Measurements from ENCODE around the gene LRRC43.
"Not testable (repeated sequence)": the region's sequence is repeated elsewhere in the genome, so short reads cannot be mapped to it uniquely, and the experiment has no call there.

Gene LRRC43

DNA sequence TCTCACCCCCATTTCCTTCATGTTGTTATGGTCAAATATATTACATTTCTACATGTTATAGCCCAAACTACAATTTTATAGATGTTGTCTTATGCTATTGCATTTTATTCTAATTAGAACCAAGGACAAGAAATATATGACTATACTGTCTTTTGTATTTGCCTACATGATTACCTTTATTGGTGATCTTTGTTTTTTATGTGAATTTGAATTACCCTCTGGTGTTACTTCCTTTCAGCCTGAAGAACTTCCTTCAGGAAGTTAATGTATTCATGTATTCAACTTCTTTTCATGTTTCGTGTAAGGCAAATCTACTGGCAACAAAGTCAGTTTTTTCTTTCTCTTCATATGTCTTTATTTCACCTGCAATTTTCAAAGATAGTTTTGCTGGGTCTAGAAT lies 11.9 kb downstream of the LRRC43 start:
- DNase-seq = no peak

DNA sequence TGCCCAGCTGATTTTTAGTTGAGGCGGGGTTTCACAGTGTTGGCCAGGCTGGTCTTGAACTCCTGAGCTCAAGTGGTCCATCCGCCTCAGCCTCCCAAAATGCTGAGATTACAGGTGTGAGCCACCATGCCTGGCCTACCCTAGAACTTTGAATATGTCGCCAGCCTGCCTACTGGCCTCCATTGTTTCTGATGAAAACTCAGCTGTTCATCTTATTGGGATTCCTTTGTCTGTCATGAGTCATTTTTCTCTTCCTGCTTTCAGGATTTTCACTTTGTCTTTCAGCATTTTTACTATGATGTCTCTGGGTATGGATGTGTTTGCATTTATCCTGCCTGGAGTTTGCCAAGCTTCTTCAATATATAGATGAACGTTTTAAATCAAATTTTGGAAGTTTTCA lies 12.5 kb downstream of the LRRC43 start:
- no peak for DNase-seq

- DNase-seq = no peak
Measured at GRCh38 chr12:122197612-122197966, 14.7 kb downstream of the LRRC43 start.

DNA sequence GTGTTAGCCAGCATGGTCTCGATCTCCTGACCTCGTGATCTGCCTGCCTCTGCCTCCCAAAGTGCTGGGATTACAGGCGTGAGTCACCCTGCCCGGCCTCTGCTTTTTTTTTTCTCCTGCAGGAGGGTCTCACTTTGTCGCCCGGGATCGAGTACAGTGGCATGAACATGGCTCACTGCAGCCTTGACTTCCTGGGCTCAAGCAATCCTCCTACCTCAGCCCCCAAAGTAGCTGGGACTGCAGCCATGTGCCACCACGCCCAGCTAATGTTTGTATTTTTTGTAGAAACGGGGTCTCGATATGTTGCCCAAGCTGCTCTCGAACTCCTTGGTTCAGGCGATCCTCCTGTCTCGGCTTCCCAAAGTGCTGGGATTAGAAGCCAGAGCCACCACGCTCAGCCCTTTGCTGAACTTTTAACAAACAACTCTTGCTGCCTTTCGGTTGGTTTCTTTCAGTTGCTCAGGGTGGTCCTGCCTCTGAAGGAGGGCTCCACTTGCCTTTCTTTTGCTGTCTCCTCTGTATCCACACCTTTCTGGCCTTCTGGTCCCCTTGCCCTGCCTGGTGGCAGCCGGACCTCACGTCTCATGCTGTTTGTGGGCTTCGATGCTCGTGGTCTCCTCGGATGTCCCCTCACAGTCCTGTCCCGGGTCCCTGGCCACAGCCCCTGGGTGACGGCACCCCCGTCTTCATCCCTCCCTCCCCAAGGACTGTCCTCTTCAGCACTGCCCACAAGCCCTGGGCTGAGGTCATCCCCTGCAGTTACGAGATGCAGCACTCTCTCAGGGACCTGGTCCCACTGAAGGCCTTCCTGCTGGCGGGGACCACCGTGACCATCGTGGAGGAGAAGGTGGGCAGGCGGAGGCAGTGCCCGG lies 16.8 kb downstream of the LRRC43 start:
- no peak for DNase-seq

DNA sequence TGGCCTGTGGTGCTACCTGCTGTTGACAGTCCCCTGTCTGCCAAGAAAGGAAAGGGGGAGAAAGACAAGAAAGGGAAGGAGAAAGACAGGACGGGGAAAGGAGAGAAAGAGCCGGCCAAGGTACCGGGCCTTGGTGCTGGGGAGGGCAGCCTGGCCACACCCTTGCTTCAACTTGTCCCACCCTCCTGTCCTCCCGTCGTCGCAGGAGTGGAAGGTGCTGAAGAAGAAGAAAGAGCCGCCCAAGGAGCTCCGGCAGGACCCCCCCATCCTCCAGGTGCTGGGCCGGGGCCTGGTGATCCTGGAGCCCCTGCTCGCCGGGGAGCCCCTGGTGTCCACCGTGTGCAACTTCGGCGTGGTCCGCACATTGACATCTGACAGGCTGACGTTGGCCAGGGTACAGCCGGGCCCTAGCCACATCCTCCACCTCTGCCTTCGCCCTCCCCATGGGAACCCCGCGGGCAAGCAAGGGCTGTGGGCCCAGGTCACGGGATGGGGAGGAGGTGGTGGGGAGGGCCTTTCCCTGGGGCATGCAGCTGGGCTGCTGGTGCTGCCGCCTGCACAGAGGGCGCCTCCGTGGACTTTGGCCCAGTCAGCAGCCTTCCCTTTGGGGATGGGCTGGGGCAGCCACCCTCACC lies 17.7 kb downstream of the LRRC43 start:
- no peak for DNase-seq

- DNase-seq = no peak
Measured at GRCh38 chr12:122201381-122201780, 18.5 kb downstream of the LRRC43 start.

- DNase-seq = no peak
Measured at GRCh38 chr12:122202017-122202416, 19.1 kb downstream of the LRRC43 start.

- DNase-seq = not testable (repeated sequence)
Measured at GRCh38 chr12:122202811-122203210, 19.9 kb downstream of the LRRC43 start.

DNA sequence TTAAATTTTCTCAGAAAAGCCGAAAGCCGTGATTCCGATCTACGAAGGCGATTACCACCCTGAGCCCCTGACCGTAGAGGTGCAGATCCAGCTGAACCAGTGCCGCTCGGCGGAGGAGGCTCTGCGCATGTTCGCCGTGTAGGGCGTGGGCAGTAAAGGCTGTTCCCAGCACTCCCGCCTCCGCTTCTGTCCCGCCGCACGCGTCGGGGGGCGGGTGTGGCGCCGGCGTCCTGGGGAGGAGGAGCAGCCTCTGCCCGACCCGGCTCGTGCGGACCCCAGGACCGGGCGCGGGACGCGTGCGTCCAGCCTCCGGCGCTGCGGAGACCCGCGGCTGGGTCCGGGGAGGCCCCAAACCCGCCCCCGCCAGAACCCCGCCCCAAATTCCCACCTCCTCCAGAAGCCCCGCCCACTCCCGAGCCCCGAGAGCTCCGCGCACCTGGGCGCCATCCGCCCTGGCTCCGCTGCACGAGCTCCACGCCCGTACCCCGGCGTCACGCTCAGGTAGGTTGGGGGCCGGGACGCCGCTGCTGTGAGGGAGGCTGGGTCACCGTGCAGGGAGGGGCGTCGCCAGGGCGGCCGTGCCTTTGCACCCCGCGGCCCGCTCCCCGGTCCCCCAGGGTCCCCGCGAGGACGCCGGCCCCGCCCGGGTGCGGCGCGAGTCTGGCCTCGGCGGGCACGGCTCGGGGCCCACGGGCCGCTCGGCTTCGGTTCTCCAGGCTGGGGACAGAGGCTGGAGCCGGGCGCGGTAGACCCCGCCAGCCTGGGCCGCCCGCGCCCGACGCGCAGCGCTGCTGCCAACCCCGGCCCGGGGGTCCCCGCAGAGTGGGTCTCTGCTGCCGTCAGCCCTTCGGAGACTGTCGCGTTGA lies 20.6 kb downstream of the LRRC43 start, which contains the start of gene B3GNT4:
Gene B3GNT4, plus strand, starts transcription at position 409 of the 866 bp plus-strand sequence. CDS start 910 bp downstream, outside the sequence.
- peak; percentile 89 for DNase-seq

- DNase-seq = peak; percentile 62
Measured at GRCh38 chr12:122204167-122205052, 21.5 kb downstream of the LRRC43 start.

DNA sequence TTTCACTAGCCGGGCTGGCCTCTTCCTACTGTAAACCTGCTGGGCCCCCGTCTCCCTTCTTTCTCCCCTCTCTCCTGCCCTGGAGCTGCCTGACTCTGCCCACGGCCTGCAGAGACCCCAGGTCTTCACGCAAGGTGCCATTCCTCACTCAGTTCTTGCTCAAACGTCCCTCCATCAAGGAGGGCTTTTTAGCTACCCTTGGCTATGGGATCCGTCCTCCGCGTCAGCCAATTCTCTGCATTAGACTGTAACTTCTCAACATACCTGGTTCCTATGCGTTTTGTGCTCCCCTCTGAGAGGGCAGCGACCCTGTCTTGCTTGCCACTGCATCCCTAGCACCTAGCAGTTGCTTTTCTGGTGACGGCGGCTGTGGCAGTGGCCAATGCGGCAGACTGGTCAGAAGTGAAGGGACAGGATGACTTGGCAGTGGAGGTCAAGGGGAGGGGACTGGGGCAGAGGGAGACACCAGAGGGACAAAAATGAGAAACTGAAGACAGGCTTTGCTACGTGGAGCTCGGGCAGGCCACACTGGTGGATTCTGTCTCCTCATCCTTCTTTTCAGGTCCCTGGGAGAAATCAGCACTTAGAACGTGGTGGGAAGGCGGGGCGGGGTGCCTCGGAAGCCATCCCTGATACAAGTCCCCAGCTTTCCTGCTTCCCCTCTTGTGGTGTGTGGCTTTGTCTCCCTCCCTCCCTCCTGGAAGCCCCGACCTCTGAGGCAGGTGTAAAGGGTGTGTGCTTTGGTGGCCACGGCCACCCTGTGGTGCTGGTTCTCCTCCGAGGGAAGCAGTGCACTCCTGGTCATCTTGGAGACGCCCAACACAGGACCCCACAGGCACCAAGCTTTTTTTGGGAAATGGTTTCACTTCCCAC lies 22.4 kb downstream of the LRRC43 start:
- peak; percentile 44 for DNase-seq

DNA sequence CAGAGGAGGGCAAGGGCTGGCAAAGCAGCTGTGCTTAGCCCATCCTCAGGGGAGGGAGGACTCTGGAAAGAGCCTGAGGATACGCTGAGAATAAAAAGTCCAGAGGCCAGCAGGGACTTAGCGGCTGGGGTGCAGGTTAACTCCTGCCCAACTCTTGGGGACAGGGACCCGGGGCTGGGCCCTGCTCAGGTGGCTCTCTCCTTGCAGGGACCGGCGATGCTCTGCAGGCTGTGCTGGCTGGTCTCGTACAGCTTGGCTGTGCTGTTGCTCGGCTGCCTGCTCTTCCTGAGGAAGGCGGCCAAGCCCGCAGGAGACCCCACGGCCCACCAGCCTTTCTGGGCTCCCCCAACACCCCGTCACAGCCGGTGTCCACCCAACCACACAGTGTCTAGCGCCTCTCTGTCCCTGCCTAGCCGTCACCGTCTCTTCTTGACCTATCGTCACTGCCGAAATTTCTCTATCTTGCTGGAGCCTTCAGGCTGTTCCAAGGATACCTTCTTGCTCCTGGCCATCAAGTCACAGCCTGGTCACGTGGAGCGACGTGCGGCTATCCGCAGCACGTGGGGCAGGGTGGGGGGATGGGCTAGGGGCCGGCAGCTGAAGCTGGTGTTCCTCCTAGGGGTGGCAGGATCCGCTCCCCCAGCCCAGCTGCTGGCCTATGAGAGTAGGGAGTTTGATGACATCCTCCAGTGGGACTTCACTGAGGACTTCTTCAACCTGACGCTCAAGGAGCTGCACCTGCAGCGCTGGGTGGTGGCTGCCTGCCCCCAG lies 23.4 kb downstream of the LRRC43 start:
- DNase-seq = peak; percentile 29

DNA sequence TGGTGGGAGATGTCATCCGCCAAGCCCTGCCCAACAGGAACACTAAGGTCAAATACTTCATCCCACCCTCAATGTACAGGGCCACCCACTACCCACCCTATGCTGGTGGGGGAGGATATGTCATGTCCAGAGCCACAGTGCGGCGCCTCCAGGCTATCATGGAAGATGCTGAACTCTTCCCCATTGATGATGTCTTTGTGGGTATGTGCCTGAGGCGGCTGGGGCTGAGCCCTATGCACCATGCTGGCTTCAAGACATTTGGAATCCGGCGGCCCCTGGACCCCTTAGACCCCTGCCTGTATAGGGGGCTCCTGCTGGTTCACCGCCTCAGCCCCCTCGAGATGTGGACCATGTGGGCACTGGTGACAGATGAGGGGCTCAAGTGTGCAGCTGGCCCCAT lies 24.1 kb downstream of the LRRC43 start:
- no peak for DNase-seq

DNA sequence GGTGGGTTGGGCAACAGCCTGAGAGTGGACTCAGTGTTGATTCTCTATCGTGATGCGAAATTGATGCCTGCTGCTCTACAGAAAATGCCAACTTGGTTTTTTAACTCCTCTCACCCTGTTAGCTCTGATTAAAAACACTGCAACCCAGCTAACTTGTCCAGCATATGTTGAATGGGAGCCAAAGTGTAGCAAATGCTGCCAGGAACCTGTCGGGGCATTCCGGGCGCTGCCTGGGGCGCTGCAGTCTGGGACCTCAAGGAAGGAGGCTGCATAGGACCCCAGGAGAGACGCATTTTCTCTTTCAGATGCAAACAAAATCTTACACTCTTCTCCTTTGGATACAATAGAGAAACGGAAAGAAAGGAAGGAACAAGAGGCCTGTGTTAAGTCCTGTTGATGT lies 24.5 kb downstream of the LRRC43 start:
- no peak for DNase-seq

DNA sequence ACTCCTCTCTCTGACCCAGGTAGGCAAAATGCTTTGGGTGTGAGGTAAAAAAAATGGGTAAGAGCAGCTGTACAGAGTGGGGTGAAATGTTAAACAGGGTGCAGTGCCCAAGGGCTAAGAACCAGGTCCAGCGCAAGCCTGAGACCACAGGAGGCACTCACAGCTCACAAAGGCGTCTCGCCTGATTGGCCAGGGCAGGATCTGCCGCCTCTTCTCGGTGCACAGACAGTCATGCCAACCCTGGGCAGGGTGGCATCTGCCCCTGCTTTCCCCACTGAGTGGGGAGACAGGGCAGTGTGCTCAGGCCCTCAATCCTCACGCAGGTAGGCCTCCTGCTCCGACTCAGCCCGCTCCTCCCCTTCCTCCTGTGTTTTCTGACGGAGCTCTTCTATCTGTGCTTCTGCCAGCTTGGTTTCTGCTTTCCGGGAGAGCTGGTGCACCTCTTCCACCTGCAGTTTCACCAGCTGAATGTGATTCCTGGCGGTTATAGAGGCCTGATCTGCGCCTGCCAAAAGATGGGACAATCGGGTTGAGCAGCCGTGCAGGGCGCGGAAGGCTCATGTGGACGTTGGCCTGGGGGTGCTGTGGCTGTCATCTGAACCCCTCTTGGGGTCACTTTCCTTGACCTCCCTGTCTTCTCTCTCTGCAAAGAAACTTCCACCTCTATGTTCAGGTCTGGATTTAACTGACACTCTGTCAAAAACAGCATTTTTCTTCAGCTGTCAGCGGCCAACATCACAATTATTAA lies 25.3 kb downstream of the LRRC43 start:
- no peak for DNase-seq

DNA sequence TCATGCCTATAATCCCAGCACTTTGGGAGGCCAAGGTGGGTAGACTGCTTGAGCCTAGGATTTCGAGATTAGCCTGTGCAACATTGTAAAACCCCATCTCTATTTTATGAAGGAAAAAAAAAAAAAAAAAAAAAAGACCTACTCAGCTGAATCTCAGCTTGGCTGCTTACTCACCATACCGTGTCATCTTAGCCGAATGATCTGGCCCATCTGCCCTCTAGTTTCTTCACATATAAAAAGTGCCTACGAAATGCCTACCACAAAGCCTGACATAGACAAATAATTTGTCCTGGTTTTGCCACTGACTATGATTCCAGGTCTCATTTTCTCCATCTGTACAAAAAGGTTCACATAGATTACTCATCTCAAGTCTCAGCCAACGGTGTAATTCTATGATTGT lies 32.8 kb downstream of the LRRC43 start:
- no peak for DNase-seq

GRCh38 chr12:122216445-122216844 lies 33.5 kb downstream of the LRRC43 start:
- no peak for DNase-seq

GRCh38 chr12:122225683-122226365 lies 42.9 kb downstream of the LRRC43 start, which contains the start of gene DIABLO:
Gene DIABLO (minus strand): TSS chr12:122226052. CDS start chr12:122226014, 38 bp downstream.
- DNase-seq = peak; percentile 100

Data from DMS53 (cell line).